ENCODE data around the gene DYNC2I2.

DYNC2I2 gene

GRCh38 chr9:128635266-128636023, 21.2 kb downstream of the DYNC2I2 start:
- no peak for DNase-seq (ENCODE audit: low read depth)

- DNase-seq (ENCODE audit: low read depth), result no peak
Observed at GRCh38 chr9:128634651-128635262, 21.9 kb downstream of the DYNC2I2 start.

- DNase-seq (ENCODE audit: low read depth), result no peak
Observed at GRCh38 chr9:128634111-128634510, 22.5 kb downstream of the DYNC2I2 start.

- no peak for DNase-seq (ENCODE audit: low read depth)
Observed at GRCh38 chr9:128633601-128634000, 23.0 kb downstream of the DYNC2I2 start.

GRCh38 chr9:128633057-128633456, 23.6 kb downstream of the DYNC2I2 start:
- DNase-seq (ENCODE audit: low read depth), result no peak

DNA sequence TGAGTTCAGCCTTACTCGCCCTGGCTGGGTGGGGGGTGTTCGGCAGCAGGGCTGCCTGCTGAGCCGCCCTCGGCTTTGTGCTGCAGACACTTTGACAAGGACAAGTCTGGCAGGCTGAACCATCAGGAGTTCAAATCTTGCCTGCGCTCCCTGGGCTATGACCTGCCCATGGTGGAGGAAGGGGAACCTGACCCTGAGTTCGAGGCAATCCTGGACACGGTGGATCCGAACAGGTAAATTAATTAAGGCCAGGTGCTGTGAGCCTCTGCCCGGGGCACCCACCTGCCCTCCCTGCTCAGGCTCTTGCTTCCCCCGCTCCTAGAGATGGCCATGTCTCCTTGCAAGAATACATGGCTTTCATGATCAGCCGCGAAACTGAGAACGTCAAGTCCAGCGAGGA, 24.2 kb downstream of the DYNC2I2 start:
- DNase-seq (ENCODE audit: low read depth), result no peak

- DNase-seq (ENCODE audit: low read depth), result no peak
Observed at GRCh38 chr9:128632066-128632465, 24.6 kb downstream of the DYNC2I2 start.

DNA sequence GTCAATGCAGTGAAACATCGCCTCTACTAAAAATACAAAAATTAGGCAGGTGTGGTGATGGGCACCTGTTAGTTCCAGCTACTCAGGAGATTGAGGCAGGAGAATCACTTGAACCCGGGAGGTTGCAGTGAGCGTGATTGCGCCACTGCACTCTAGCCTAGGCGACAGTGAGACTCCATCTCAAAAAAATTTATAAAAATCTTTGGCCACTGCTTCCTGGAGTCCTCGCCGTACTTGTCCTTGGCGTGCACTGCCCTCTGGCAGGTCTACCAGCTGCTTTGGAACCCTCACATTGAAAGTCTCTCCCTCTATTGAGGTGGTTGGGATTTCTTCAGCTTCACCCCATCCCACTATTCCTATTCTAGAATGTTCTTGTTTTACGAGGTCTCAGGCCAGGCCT, 25.0 kb downstream of the DYNC2I2 start:
- no peak for DNase-seq (ENCODE audit: low read depth)

DNA sequence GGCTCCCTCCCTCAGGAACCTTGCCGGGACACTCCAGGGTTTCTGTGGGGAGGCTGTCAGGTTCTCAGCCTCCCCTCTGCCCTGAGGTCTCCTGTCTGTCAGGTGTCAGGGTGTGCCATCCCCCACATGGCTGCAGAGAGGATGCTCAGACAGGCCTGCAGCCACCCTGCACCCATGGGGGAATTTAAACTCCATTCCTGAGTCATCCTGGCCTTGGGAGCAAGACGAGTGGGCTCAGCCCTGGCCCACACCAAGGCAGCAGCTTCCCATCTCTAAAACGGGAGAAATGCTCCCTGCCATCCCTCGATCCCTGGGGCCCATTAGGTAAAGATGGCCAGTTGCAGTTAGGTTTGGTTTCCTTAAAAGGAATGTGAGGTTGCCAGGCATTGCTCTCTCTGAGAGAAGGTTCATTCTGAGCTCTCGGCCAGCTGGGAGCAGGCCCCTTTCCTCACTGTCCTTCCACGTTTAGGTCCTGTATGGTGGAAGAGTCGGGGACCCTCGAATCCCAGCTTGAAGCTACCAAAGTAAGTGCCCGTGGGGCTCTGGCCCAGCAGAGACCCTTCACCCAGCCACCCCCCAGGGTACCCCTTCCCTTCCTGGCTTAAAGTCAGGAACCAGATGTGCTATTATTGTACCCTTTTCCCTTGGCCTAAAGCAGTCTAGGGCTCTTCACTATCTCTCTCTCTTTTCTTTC, 26.6 kb downstream of the DYNC2I2 start:
- no peak for DNase-seq (ENCODE audit: low read depth)

- no peak for DNase-seq (ENCODE audit: low read depth)
Observed at GRCh38 chr9:128629136-128629535, 27.5 kb downstream of the DYNC2I2 start.

DNA sequence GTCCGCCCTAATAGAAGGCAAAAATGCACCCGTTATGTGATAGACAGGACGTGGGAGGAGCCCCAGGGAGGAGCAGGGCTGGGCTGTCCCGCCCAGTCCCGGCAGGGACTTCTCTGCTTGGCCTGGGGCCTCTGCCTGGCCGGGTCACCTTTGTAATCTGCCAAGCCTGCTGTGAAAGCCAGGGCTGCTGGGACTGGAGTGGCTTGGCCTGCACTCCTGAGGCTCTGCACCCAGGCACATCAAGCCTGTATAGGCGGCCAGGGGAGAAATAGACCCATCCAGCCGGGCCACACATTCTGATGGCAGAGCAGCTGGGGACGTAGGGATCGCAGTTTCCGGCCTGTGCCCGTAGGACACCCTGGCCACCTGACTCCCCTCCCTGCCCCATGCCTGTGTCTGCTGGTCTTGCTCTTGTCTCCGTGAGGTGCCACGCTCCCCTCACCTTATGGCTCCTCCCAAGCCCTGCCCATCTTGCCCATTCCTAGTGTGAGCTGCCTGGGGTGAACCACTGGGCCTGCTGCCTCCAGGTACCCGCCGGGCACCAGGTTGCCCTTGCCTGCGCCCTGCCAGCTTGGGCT, 28.1 kb downstream of the DYNC2I2 start:
- no peak for DNase-seq (ENCODE audit: low read depth)

GRCh38 chr9:128627906-128628305, 28.7 kb downstream of the DYNC2I2 start:
- DNase-seq (ENCODE audit: low read depth), result no peak

- DNase-seq (ENCODE audit: low read depth), result no peak
Observed at GRCh38 chr9:128627127-128627715, 29.4 kb downstream of the DYNC2I2 start.

- DNase-seq (ENCODE audit: low read depth), result no peak
Observed at GRCh38 chr9:128626181-128626580, 30.5 kb downstream of the DYNC2I2 start.

DNA sequence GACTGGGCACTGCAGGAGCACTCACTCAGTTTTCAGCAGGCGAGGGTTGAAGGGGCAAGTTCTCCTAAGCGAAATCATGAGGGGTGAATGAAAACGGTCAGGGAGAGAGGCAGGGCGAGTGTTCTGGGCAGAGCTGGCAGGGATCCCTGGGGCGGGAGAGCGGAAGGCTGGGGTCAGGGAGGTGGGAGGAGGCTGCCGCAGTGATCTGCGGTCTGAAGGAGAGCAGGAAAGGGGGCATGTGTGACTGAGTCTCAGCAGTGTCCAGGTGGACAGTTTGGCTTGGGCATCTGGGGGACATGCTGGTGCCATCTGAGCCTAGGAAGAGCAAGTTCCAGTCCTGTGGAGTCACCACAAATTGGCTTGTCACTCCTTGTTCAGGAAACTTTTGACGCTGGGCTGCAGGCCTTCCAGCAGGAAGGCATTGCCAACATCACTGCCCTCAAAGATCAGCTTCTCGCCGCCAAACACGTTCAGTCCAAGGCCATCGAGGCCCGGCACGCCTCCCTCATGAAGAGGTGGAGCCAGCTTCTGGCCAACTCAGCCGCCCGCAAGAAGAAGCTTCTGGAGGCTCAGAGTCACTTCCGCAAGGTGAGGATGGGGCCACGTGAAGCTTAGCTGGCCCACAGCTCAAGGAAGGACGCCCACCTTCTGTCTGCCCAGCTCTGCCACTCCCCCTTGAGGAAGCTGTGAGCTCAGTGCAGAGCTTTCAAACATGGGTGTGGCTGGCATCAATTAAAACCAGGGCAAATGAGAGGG, 31.1 kb downstream of the DYNC2I2 start:
- no peak for DNase-seq (ENCODE audit: low read depth)

DNA sequence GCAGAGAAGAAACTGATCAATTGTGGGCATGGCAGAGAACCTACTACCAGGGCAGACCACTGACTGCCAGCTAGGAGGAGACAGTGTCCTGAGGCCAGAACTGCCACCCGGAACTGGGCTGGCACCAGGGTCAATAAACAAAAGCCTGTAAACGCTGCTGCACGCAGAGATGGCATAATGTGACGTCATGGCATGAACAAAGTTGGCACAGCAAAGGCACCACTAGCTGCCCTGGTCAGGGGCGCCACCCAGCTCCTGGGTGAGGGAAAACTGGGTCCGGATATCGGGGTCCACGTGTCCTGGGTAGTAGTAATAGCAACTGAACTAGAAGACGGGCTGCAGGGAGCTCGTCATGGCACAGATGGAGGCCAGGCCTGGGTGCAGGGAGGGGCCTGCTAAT, 32.1 kb downstream of the DYNC2I2 start:
- DNase-seq (ENCODE audit: low read depth), result no peak

DNA sequence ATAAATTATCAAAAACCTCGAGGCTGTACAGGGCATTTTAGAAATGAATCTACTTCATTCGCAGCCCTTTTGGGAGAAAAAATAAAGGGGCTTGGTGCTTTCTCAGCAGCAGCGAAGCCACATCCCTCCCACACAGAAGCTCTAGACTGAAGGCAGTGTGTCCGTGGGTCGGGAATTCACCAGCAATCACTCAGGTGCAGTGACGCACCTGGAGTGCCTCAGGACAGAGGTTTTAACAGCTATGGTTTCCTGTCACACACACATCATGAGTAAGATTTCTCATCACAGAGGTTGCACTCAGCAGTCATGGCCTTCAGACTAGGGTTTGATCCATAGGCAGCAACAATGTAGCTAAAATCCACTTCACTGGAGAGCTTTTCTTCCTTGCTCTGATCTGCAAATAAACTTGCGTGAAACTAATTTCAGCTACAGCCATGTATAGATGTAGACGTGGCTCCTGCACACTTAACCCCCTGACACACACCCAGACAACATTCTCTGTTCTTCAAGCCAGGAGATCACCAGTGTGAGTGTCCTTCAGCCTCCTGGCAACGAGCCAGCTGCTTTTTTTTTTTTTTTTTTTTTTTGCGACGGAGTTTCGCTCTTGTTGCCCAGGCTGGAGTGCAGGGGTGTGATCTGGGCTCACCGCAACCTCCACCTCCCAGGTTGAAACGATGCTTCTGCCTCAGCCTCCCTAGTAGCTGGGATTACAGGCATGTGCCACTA, 34.8 kb downstream of the DYNC2I2 start:
- no peak for DNase-seq (ENCODE audit: low read depth)

- no peak for DNase-seq (ENCODE audit: low read depth)
Observed at GRCh38 chr9:128619779-128620178, 36.9 kb downstream of the DYNC2I2 start.

DNA sequence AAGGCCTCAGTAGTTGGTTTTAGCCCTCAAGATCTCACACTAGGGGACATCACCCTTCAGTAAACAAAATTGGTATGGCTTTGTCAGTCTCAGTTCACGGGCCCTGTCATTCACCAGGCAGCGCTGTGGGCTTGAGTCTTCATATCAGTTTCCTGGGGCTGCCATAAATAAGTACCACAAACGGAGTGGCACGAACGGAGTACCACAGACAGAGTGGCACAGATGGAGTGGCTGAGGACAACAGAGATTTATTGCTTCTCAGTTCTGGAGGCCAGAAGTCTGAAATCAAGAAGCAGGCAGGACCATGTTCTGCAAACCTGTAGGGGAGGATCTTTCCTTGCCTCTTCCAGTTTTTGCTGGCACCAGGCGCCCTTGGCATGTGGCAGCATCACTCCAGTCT, 37.5 kb downstream of the DYNC2I2 start:
- DNase-seq (ENCODE audit: low read depth), result no peak

- no peak for DNase-seq (ENCODE audit: low read depth)
Observed at GRCh38 chr9:128617943-128618342, 38.7 kb downstream of the DYNC2I2 start.

DNA sequence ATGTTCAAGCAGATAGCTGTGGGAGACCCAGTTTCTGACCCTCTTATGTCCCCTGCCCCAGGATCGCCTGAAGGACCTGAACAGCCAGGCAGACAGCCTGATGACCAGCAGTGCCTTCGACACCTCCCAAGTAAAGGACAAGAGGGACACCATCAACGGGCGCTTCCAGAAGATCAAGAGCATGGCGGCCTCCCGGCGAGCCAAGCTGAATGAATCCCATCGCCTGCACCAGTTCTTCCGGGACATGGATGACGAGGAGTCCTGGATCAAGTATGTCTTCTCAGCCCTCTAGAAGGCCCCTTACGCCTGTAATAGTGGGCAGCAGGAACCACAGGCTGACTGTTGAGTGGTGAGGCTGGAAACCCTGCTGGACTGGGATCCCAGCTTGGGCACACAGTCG, 41.1 kb downstream of the DYNC2I2 start:
- no peak for DNase-seq (ENCODE audit: low read depth)
